HepG2 (cell line): Measurements from ENCODE around the gene TLNRD1.

Experiments used
- CTCF ChIP-seq: sonication (generic); formaldehyde crosslinking; IDR thresholded peaks from 2 replicates; pipeline ENCODE4 v1.5.0; 2020; ENCODE audit warnings: mild to moderate bottlenecking, missing genetic modification reagents, moderate library complexity
- HDAC6 ChIP-seq: fragments of 200-600 bp; sonication (generic); IDR thresholded peaks from 2 replicates; pipeline ENCODE4 v1.7.0; 2017; ENCODE audit warnings: mild to moderate bottlenecking, antibody characterized with exemption, low read length, low read depth
- ONECUT2 ChIP-seq: sonication (generic); formaldehyde crosslinking; IDR thresholded peaks from 2 replicates; pipeline ENCODE4 v1.4.0; 2020; ENCODE audit warnings: missing genetic modification reagents
- PAF1 ChIP-seq: IDR thresholded peaks from 2 replicates; pipeline ENCODE4 v1.6.1; 2016; ENCODE audit warnings: missing genetic modification reagents, missing compliant biosample characterization
- RBM22 ChIP-seq: fragments of 200-400 bp; formaldehyde crosslinking; optimal IDR thresholded peaks from 2 replicates; pipeline ENCODE3; 2017; ENCODE audit warnings: mild to moderate bottlenecking, low read length, moderate library complexity
- REPIN1 ChIP-seq: sonication (generic); formaldehyde crosslinking; IDR thresholded peaks from 2 replicates; pipeline ENCODE4 v1.8.0; 2022; ENCODE audit warnings: missing genetic modification reagents, low read depth, mild to moderate bottlenecking, borderline replicate concordance
- RFX5 ChIP-seq: IDR thresholded peaks from 2 replicates; pipeline ENCODE4 v1.6.1; 2011; ENCODE audit warnings: low read depth, low read length, improper control_type of control experiment
- SIN3A ChIP-seq: IDR thresholded peaks from 2 replicates; pipeline ENCODE4 v1.6.1; 2011; ENCODE audit warnings: low read depth, mild to moderate bottlenecking, control low read depth, low read length, borderline replicate concordance
- ZNF674 ChIP-seq: sonication (generic); formaldehyde crosslinking; IDR thresholded peaks from 2 replicates; pipeline ENCODE4 v1.5.0; 2020; ENCODE audit warnings: low read depth, mild to moderate bottlenecking, missing genetic modification reagents
- ZNF781 ChIP-seq: sonication (generic); formaldehyde crosslinking; IDR thresholded peaks from 2 replicates; pipeline ENCODE4 v1.5.1; 2020; ENCODE audit warnings: borderline replicate concordance, mild to moderate bottlenecking, missing genetic modification reagents; ENCODE audit errors: not compliant biosample characterization
- TF ChIP-seq, protein P1 (sequence below): sonication (generic); formaldehyde crosslinking; IDR thresholded peaks from 2 replicates; pipeline ENCODE4 v1.5.0; 2020; ENCODE audit warnings: missing genetic modification reagents

GRCh38 chr15:81054236-81054635 is 53.5 kb downstream of the TLNRD1 start:
- TF ChIP-seq HDAC6 = no peak
- TF ChIP-seq SIN3A = no peak
- no peak for TF ChIP-seq REPIN1 (CRISPR knock-in tag)
- no peak for TF ChIP-seq PAF1 (CRISPR knock-in tag)
- TF ChIP-seq RBM22 = no peak
- TF ChIP-seq, protein P1, sequence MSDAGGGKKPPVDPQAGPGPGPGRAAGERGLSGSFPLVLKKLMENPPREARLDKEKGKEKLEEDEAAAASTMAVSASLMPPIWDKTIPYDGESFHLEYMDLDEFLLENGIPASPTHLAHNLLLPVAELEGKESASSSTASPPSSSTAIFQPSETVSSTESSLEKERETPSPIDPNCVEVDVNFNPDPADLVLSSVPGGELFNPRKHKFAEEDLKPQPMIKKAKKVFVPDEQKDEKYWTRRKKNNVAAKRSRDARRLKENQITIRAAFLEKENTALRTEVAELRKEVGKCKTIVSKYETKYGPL = no peak
- TF ChIP-seq CTCF (CRISPR knock-in tag) = no peak
- no peak for TF ChIP-seq RFX5
- TF ChIP-seq ZNF674 (CRISPR knock-in tag) = no peak
- TF ChIP-seq ONECUT2 (CRISPR knock-in tag) = no peak
- TF ChIP-seq ZNF781 (CRISPR knock-in tag) = no peak
